DMS53 treated with DMSO at 0.1 percent for 48 hours (cell line): Measurements from ENCODE around the gene SHC3.

ENCODE experiments used
- DNase-seq: peaks from one replicate; lab custom pipeline; 2025; ENCODE audit not compliant: unreplicated experiment; lab: John Stamatoyannopoulos, UW

Gene SHC3

GRCh38 chr9:88990041-88990728 is 188.4 kb downstream of the SHC3 start:
- DNase-seq = no peak

DNA sequence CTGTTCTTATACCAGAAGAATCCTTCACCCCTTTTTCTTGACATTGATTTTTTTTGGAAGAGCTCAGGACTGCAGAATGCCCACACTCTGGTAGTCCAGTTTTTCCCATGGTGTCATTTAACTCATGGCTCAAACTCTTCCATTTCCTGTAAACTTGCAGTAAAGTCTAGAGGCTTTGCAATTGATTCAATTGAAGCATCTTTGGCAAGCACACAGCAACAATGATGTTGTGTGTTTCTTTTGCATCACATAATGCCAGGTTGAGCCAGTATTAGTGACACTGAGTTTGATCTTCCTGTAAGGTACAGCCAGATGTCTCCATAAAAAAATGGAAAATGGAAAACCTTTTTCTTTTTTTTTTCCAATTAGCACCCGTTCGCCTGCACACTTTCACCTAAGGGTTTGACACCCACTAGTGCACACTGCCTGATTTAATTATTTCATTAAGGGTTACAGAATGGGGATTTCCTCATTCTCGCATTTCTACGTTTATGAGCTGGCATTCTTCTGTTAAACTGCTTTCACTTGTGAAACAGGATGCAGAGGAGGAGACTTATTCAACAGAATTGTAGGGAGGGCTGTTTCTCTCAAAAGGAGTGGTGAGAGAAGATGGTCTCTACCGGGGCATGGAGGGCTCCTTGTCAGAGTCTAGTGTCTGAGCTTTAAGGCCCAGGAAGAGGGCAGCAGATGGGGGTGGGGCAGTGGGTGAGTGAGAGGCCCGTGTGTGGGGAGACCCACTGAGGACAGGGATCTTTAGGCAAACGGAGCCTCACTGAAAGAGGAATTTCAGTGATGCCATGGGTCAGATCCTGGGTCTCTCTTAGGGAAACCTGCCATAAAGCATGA is 189.6 kb downstream of the SHC3 start:
- no peak for DNase-seq

- no peak for DNase-seq
Measured at GRCh38 chr9:88987661-88988060, 191.0 kb downstream of the SHC3 start.

DNA sequence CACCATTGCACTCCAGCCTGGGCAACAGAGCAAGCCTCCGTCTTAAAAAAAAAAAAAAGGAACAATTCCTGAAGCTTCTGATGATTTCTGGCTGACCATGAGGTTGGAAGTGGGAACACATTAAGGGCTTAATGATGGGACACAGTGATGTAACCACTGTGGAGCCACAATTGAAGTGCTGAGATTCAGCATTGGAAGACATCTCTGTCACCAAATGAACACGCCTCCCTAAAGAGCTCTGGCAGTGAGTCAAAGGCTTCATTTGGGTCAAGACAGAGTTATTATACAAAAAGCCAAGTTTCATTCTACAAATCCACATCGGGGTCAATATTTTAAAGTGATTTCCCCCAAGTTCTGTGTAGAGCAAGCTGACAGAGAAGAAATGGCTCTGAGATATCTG is 191.8 kb downstream of the SHC3 start:
- DNase-seq = no peak

DNA sequence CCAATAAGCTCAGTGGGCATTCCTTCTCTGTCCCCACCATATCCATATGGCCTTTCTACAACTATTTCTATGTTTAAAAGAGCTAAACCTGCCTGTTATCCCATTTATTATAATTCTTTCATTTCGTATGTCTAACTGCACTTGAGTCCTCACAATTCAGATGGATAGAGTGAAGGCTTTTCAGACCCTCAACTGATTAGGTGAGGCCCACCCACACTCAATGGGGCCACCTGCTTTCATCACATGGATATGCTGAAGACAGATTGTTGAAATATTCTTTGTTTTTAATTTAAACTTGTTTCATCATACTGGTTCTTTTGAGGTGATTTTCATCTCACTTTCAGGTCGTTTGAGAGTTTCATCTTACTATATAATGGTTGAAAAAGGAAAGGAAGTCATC is 193.0 kb downstream of the SHC3 start:
- DNase-seq = no peak

GRCh38 chr9:88984543-88984883 is 194.1 kb downstream of the SHC3 start:
- DNase-seq = no peak

- DNase-seq = no peak
Measured at GRCh38 chr9:88983865-88984542, 194.6 kb downstream of the SHC3 start.

GRCh38 chr9:88980740-88981203 is 197.8 kb downstream of the SHC3 start:
- DNase-seq = no peak

- DNase-seq = no peak
Measured at GRCh38 chr9:88979791-88980190, 198.8 kb downstream of the SHC3 start.

DNA sequence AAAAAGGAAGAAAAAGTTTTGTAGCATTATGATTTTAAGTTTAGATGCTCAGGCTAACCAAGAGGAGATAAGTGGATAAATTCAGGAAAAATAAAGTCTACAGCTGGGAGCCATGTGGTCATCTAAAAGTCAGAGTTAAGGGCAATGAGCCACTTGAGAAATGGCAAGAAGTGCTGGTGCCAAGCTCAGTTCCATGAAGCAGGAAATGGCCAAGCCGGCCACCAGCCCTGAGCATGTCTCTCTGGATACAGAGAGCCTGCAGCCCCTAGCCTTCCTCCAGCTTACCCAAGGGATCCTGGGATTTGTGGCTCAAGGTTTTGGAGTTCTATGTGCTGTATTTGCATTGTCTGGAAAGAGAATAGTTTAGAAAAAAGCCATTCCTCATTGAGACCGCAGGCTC is 199.6 kb downstream of the SHC3 start:
- DNase-seq = no peak

DNA sequence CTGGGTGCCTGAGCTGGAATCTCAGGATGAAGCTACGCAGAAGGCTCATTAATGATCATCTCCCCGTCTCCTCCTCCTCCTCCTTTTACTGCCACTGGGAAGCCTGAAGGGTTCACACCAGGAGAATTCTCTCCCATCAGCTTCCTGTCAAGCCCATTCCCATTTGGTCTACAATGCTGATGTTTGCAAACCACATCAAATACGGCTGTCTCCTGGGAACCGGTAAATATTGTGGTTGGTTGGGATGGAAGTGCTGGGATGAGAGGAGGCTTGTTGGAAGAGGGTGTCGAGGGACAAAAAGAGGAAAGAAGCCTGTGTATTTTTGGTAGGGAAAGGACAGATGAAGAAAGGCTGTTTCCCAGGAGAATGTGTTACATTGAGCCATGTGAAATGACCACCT is 200.6 kb downstream of the SHC3 start:
- DNase-seq = no peak

DNA sequence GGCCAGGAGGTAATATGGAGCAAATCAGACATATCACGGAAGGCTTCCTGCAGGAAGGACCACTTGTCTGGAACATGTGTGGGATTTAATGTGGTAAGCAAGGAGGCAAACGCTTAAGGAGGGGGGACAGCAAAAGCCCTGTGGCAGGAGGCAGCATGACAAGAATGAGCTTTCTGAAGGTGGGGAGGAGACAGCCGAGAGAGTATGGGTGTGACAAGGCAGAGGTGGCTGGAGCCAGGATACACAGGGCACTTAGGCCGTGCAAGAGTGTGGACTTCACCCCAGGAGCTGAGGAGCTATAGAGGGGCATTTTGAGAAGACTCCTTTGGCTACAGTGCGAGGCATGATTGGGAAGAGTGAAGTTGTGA is 201.7 kb downstream of the SHC3 start:
- DNase-seq = no peak

GRCh38 chr9:88975966-88976889 is 202.4 kb downstream of the SHC3 start:
- no peak for DNase-seq

DNA sequence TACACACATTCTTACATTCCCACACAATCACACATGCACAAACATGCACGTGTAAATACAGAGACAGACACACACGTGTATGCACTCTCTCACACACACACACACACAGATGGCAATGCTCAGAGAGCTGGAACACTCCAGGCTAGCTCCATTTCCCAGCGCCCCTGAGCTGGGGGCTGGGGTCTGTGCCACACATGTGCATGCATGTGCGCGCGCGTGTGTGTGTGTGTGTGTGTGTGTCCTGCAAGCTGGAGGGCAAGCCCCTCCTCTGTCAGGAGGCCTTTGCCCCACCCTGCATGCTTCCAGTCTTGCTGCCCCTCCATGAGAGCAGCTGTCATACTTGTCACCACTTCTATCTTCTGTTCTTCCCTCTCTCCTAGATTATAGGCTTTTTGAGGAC is 204.0 kb downstream of the SHC3 start:
- no peak for DNase-seq

DNA sequence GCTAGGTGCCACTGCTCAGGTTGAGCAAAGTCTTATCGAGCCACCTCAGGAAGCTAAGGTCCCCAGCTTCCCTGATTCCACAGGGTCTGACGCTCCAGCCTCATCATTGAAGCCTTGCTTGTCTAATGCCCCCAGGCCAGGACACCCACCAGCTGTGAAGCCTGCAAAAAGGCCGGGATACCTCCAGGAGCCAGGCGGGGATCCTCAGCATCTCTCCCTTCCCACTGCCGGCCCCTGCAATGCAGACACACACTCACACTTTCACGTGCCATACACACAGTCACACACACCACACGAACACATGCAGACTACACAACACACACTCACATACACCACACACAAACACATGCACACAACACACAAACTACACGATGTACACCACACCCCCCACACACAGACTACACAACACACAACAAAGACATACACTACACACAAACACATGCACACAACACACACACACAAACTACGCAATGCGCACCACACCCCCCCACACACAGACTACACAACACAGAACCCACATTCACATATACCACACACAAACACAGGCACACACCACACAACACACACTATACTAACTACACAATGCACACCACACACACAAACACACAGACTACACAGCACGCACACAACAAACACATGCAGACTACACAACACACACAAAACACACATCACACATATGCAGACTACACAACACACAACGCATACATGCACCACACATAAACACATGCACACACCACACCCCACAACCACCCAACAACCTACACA is 205.2 kb downstream of the SHC3 start:
- no peak for DNase-seq

DNA sequence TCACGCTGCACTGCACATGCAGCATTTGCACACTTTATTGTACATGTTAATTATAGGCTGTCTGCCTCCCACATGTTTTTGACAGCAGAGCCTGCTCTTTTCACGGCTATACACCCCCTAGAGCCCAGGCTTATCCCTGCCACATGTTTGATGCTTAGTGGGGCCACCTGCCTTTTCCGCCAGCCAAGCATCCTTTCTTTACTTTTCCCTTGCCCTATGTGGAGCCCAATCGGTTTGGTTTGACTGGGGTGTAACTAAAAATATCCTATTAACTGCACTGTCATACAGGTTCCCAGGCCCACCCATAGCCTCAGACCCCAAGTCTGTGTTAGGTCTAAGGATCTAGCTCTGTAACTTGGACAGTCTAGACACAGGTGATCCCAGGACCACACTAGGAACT is 206.2 kb downstream of the SHC3 start:
- no peak for DNase-seq

DNA sequence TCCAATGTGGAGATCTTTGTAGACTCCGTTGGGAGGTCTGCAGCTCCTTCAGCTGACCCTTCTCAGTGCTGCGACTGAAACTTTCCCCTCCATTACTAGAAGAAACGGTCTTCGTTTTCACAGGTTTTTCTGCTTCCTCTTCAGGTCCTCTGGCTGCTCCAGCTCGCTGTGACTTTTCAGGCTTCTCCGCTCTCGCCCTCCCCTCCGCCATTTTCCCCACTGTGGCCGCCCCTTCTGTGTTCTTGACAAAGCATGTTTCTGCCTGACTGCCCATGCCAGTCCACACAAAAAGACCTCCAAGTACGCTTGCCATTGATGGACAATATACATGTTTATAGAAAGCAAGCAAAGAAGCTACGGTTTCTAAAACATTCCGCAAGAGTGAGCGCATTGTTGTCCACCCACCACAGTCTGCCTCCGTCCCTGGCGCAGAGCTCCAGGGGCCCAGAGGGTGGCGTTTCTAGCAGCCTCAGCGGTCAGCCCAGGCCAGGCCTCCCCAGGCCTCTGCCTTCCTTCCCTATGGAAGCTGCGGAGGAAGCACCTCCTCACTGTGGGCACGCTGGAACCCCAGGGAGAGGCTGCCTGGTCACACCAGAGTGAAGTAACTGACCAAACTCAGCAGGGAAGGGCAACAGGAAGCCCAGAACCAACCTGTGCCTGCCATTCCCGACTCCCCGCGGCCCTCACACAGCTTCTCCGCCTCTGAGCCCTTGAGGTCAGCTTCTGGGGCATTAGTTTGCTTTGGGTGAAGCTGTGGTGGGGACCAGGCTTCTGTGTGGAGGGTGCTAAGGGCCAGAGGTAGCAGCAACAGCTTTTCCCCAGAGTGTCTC is 207.3 kb downstream of the SHC3 start:
- no peak for DNase-seq

DNA sequence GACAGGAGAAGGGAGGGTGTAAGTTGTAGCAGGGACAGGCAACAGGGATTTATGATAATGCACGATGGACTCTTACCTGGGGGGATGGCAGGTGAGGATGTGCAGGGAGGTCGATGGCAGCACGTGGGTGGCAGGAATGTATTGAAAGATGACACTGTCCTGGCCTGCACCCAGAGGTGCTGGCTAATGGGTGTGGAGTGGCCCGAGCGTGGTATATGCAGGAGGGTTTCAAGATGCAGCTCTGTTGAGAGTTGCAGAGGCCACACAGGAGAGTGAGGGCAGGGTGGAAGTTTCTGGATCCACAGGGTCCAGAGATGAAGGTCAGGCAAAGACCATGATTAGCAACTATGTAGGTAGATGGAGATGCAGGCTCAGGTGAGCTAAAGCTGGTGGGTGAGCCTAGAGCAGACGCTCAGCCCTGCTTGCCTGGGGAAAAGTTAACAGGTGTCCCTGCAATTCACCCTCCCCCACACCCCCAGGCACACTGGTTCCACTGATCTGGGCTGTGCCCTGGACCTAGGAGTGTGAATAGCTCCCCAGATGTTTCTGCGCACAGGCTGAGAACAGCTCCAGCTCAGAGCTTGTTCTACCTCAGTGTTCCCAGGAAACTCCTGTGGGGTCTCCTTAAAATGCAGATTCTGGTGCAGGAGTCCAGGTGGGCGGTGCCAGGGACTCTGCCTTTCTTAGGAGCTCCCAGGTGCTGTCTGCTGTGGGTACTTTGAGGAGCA is 208.8 kb downstream of the SHC3 start:
- DNase-seq = no peak

GRCh38 chr9:88968799-88969198 is 209.8 kb downstream of the SHC3 start:
- no peak for DNase-seq
